Activated T-helper 9 cell treated with anti-CD3 and anti-CD28 coated beads, Interleukin-2, amount 50 U/mL, for 16 hours (primary cell): ENCODE measurements around the gene POLG.

Source experiments
- DNase-seq: peaks from one replicate; pipeline ENCODE4 v3.0.0-alpha.2; 2020; ENCODE audit warnings: low read depth

The POLG gene

GRCh38 chr15:89370120-89370977 lies 35.7 kb upstream of the POLG start:
- no peak for DNase-seq

GRCh38 chr15:89369341-89369947 lies 34.8 kb upstream of the POLG start:
- DNase-seq = no peak

- no peak for DNase-seq
Measured at GRCh38 chr15:89368566-89369223, 34.1 kb upstream of the POLG start.

GRCh38 chr15:89367485-89368451 lies 33.1 kb upstream of the POLG start:
- no peak for DNase-seq

GRCh38 chr15:89366656-89367393 lies 32.2 kb upstream of the POLG start:
- DNase-seq = no peak

GRCh38 chr15:89365462-89366065 lies 30.9 kb upstream of the POLG start:
- DNase-seq = no peak

- DNase-seq = no peak
Measured at GRCh38 chr15:89364741-89365450, 30.3 kb upstream of the POLG start.

GRCh38 chr15:89364341-89364740 lies 29.7 kb upstream of the POLG start:
- no peak for DNase-seq

GRCh38 chr15:89363770-89364169 lies 29.1 kb upstream of the POLG start:
- DNase-seq = no peak

GRCh38 chr15:89363133-89363532 lies 28.5 kb upstream of the POLG start:
- DNase-seq = no peak

- DNase-seq = no peak
Measured at GRCh38 chr15:89362203-89363101, 27.8 kb upstream of the POLG start.

- peak; percentile 36 for DNase-seq
Measured at GRCh38 chr15:89361451-89362202, 27.0 kb upstream of the POLG start.

GRCh38 chr15:89360294-89360971 lies 25.8 kb upstream of the POLG start:
- DNase-seq = no peak

GRCh38 chr15:89359471-89360293 lies 25.1 kb upstream of the POLG start:
- no peak for DNase-seq

GRCh38 chr15:89358755-89359439 lies 24.3 kb upstream of the POLG start:
- DNase-seq = peak; percentile 72

GRCh38 chr15:89358435-89358754 lies 23.8 kb upstream of the POLG start:
- DNase-seq = no peak
